HG02938 (cell line): Measurements from ENCODE around the gene WIPF1.
A peak's percentile ranks its signal among the peaks of the same experiment; 100 is the strongest.

Experiments
- ATAC-seq: cut with Tn5 transposase; IDR thresholded peaks from one replicate; pipeline ENCODE4 v1.9.1; 2021; ENCODE audit warnings: mild to moderate bottlenecking, moderate library complexity; ENCODE audit not compliant: unreplicated experiment

The WIPF1 gene

GRCh38 chr2:174623106-174623637 is 25.6 kb upstream of the WIPF1 start:
- ATAC-seq = peak; percentile 19

- no peak for ATAC-seq
Observed at GRCh38 chr2:174621323-174621722, 23.7 kb upstream of the WIPF1 start.

- ATAC-seq = no peak
Observed at GRCh38 chr2:174618179-174618578, 20.6 kb upstream of the WIPF1 start.

- peak; percentile 39 for ATAC-seq
Observed at GRCh38 chr2:174617718-174618117, 20.1 kb upstream of the WIPF1 start.

GRCh38 chr2:174617120-174617519 is 19.5 kb upstream of the WIPF1 start:
- ATAC-seq = no peak

- ATAC-seq = no peak
Observed at GRCh38 chr2:174615871-174616436, 18.4 kb upstream of the WIPF1 start.

GRCh38 chr2:174614261-174614660 is 16.7 kb upstream of the WIPF1 start:
- ATAC-seq = no peak

- no peak for ATAC-seq
Observed at GRCh38 chr2:174613531-174613930, 15.9 kb upstream of the WIPF1 start.

- no peak for ATAC-seq
Observed at GRCh38 chr2:174612970-174613369, 15.4 kb upstream of the WIPF1 start.

- ATAC-seq = no peak
Observed at GRCh38 chr2:174611854-174612253, 14.2 kb upstream of the WIPF1 start.

GRCh38 chr2:174611006-174611405 is 13.4 kb upstream of the WIPF1 start:
- no peak for ATAC-seq

- no peak for ATAC-seq
Observed at GRCh38 chr2:174610243-174610995, 12.8 kb upstream of the WIPF1 start.

- ATAC-seq = no peak
Observed at GRCh38 chr2:174609261-174609660, 11.7 kb upstream of the WIPF1 start.

- ATAC-seq = peak; percentile 29
Observed at GRCh38 chr2:174608866-174609214, 11.2 kb upstream of the WIPF1 start.

GRCh38 chr2:174607989-174608865 is 10.6 kb upstream of the WIPF1 start:
- ATAC-seq = peak; percentile 77

GRCh38 chr2:174607584-174607983 is 10.0 kb upstream of the WIPF1 start:
- ATAC-seq = no peak

GRCh38 chr2:174606336-174606735 is 8.7 kb upstream of the WIPF1 start:
- ATAC-seq = no peak

GRCh38 chr2:174605687-174606086 is 8.1 kb upstream of the WIPF1 start:
- ATAC-seq = no peak

- no peak for ATAC-seq
Observed at GRCh38 chr2:174603280-174603679, 5.7 kb upstream of the WIPF1 start.

- ATAC-seq = no peak
Observed at GRCh38 chr2:174602745-174603144, 5.1 kb upstream of the WIPF1 start.

GRCh38 chr2:174600349-174600748 is 2.7 kb upstream of the WIPF1 start:
- no peak for ATAC-seq
